GM03348 (cell line): ENCODE results near the gene KDM5A.
A peak's percentile ranks its signal among the peaks of the same experiment; 100 is the strongest.
"Not testable (repeated sequence)": the region's sequence is repeated elsewhere in the genome, so short reads cannot be mapped to it uniquely, and the experiment has no call there.

Experiments
- DNase-seq: peaks from one replicate; pipeline ENCODE4 v3.0.0; 2012; ENCODE audit warnings: low spot score

The KDM5A gene

DNA sequence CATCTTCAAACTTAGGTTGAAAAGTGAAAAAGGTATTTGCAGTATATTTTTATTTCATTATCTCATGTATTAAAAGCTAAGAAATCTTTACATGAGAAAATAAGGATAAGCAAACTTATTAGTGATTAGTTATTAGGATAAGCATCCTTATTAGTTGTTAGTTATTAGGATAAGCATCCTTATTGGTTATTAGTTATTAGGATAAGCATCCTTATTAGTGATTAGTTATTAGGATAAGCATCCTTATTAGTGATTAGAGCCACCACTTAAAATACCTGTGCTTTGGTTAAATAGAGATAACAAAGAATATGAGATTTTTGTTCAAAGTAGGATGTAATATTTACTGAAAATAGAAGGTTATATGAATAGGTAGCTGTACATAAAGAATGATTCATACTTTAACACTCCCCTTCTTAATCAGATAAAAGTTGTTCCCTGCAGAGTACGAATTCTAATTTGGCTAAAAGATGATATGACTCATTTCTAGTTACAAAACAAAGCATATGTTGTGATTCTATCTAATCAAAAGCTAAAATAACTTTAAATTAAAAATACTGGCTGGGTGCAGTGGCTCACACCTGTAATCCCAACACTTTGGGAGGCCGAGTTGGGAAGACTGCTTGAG lies 56.4 kb downstream of the KDM5A start:
- no peak for DNase-seq

GRCh38 chr12:331287-331686 lies 57.8 kb downstream of the KDM5A start:
- DNase-seq = no peak

DNA sequence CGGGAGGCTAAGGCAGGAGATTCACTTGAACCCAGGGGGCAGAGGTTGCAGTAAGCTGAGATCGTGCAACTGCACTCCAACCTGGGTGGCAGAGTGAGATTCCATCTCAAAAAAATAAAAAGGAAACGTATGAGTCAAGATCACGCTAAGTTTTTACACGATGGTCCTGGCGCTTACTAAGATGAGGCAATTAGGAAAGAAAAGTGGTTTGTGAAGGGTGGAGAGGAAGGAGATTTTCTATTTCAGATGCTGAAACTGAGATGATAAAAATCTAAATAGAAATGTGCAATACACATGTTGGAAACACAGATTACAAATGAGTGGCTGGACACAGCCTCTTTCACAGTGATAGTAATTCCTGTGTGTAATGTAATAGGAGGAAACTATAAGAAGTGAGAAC lies 63.2 kb downstream of the KDM5A start:
- no peak for DNase-seq

GRCh38 chr12:323507-323906 lies 65.6 kb downstream of the KDM5A start:
- DNase-seq = no peak

GRCh38 chr12:321606-322326 lies 67.4 kb downstream of the KDM5A start:
- DNase-seq = no peak

- DNase-seq = no peak
Measured at GRCh38 chr12:318759-319515, 70.2 kb downstream of the KDM5A start.

DNA sequence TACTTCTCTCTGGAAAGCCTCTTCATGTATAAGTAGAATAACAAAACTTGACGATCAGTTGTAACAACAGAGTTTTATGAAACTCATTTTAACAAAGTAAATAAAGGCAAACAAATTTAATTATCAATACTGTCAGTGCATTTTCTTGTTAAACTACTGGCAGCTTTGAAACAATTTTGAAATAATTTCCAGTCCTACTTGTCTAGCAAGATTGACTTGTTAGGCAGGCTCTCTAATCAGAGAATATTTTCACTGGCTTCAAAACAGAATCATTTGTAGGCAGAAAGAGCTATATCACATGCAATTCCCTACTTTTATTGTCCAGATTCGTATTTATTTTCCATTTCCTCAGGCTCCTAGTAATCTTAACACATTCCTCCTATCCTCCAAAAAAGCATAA lies 80.6 kb downstream of the KDM5A start:
- DNase-seq = no peak

DNA sequence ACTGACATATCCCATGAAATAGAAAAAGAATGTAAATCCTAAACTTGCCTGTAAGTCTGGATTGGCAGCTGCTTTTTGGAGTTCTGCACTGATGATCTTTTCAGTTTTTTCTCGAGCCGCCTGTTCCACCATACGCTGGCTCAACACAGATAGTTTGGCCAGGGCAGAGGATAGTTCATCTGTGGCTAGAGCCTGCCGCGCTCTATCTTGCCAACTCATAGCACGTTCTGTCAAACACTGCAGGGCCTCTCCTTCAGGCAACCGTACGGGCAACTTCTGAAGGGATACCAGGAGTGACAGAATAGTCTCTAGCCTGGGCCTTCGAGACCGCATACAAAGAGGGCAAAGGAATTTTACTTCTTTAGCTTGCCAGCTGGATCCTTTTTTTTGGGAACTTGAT lies 81.7 kb downstream of the KDM5A start:
- DNase-seq = no peak

- DNase-seq = no peak
Measured at GRCh38 chr12:304805-305204, 84.3 kb downstream of the KDM5A start.

- DNase-seq = not testable (repeated sequence)
Measured at GRCh38 chr12:302766-303165, 86.4 kb downstream of the KDM5A start.

DNA sequence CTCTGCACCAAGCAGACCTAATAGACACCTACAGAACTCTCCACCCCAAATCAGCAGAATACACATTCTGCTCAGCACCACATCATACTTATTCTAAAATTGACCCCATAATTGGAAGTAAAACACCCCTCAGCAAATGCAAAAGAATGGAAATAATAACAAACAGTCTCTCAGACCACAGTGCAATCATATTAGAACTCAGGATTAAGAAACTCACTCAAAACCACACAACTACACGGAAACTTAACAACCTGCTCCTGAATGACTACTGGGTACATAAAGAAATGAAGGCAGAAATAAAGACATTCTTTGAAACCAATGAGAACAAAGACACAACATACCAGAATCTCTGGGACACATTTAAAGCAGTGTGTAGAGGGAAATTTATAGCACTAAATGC lies 89.0 kb downstream of the KDM5A start:
- not testable (repeated sequence) for DNase-seq

GRCh38 chr12:299511-299910 lies 89.6 kb downstream of the KDM5A start:
- DNase-seq = not testable (repeated sequence)

GRCh38 chr12:298059-298458 lies 91.1 kb downstream of the KDM5A start:
- not testable (repeated sequence) for DNase-seq

GRCh38 chr12:295132-295531 lies 94.0 kb downstream of the KDM5A start:
- no peak for DNase-seq

- DNase-seq = no peak
Measured at GRCh38 chr12:293199-293598, 95.9 kb downstream of the KDM5A start.

DNA sequence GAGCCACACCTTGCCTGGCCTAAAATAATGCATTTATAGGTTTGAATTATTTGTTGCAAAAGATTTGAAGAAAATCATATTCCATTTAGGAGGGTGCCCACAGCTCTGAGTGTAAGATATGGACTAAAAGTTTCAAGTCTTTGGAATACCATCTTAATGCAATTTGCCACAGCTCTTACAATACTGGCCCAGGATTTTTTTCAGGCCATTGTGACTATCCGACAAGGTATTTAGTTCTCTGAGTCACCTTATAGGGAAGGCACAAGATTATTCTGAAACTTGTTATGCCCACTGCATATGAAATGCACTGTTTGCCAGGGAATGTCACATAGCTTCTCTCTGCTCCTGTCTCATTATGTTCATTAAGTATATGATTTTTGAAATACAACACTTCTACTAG lies 96.9 kb downstream of the KDM5A start:
- DNase-seq = no peak

DNA sequence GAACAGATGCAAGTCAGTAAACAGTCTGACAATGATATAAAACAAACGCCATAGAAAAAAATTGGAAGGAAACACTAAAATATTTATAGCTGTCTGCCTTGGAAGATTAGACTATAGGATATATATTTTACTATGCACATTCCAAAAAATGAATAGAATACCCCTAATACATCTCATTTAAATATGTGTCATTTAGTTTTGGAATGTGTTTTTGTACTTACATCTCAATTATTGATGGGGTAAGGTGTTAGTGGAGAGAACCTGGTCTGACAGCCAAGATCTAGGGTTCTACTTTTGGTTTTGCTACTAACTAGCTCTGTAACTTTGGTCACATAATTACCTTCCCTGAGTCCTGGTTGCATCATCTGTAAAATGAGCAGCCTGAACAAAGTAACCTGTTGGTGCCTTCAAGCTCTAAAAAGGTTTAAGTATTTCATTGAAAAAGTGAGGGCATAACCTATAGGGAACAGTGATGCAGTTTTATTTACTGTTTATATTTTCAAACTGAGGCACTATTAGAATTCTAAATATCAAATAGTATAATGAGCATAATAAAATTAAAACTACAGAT lies 97.9 kb downstream of the KDM5A start:
- no peak for DNase-seq

DNA sequence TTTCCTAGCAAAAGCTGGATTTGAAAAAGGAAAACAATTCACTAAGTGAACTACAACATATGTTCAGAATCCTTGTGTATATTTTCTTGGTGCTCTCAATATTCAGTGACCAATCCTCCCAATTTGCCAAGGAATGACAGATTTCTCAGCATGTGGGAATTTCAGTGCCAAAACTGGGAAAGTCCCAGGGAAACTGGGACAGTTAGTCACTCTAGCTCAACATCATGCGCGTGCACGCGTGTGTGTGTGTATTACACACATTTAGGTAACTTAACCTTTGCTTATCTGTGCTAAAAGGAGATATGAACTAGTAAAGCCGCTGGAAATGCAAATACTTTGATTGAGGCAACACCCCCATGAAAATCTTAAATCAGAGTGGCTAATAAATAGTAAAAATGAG lies 100.4 kb downstream of the KDM5A start:
- peak; percentile 50 for DNase-seq

DNA sequence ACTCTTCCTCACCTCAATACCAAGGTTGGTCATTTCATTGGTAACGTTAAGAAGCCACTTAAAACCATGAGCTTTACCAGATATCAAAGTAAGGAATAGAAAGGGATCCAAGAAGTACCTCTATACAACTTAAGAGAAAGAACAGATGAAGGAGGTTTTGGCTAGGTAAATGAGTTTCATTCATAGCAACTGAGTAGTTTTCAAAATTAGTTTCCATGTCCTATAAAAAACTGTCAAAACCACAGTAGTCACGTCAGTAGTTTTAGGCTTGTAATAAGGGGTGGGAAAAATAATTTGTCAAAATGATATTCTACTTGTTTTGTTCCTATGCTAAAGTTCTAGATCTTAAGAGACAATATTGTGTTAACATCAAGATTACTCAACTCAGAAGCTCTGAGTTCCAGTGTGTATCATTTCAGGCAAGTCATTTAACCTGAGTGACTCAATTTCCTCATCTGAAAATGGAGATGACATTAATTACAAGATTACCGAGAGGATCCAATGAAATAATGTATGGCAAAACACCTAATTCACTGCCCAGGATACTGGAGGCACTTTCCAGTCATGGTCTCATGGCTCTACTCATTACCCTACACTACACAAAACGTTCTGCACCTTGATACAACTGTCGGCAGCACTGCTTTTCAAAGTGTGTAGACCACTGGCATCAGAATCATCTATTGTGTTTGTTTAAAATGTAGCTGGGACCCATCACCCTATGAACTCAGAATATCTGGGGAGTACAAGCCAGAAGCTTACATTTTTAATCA lies 102.4 kb downstream of the KDM5A start:
- no peak for DNase-seq

GRCh38 chr12:278046-278445 lies 111.1 kb downstream of the KDM5A start:
- DNase-seq = no peak

GRCh38 chr12:275812-276211 lies 113.3 kb downstream of the KDM5A start:
- no peak for DNase-seq

GRCh38 chr12:273382-273781 lies 115.7 kb downstream of the KDM5A start:
- no peak for DNase-seq
